HL-60 (cell line): ENCODE data around the gene C17orf50.
A peak's percentile ranks its signal among the peaks of the same experiment; 100 is the strongest.

Experiments
- DNase-seq, 2 experiments: peaks; one replicate each; pipeline ENCODE4 v3.0.0-alpha.2; 2010 to 2020; ENCODE audit warnings: low read depth in 1 of 2, low spot score in 1 of 2
- H3K27ac ChIP-seq: fragments of 250-450 bp; sonication (Bioruptor Pico); replicated peaks from 2 replicates; pipeline ENCODE4 v1.5.1; 2020; ENCODE audit warnings: mild to moderate bottlenecking, moderate library complexity
- H3K27me3 ChIP-seq: fragments of 250-450 bp; sonication (Bioruptor Pico); 2 replicates; pipeline ENCODE4 v1.5.1; 2021; ENCODE audit warnings: mild to moderate bottlenecking, moderate library complexity; ENCODE audit not compliant: insufficient read depth, poor library complexity, severe bottlenecking
- H3K4me3 ChIP-seq: replicated peaks from 2 replicates; pipeline ENCODE4 v1.5.1; 2011; ENCODE audit warnings: mild to moderate bottlenecking, control low read depth, low read length; ENCODE audit not compliant: insufficient read depth
- CTCF ChIP-seq: IDR thresholded peaks from one replicate; pipeline ENCODE4 v1.5.1; 2011; ENCODE audit warnings: low read length, control low read depth, inconsistent platforms; ENCODE audit not compliant: insufficient read depth
- GABPA ChIP-seq: IDR thresholded peaks from 2 replicates; pipeline ENCODE4 v1.6.1; 2012; ENCODE audit warnings: low read depth
- POLR2AphosphoS5 ChIP-seq: IDR thresholded peaks from 2 replicates; pipeline ENCODE4 v1.6.1; 2012; ENCODE audit warnings: low read depth
- REST ChIP-seq: IDR thresholded peaks from 2 replicates; pipeline ENCODE4 v1.6.1; 2012; ENCODE audit warnings: low read depth; ENCODE audit not compliant: insufficient replicate concordance
- SPI1 ChIP-seq: IDR thresholded peaks from 2 replicates; pipeline ENCODE4 v1.6.1; 2012; ENCODE audit warnings: low read depth, mild to moderate bottlenecking, borderline replicate concordance

The C17orf50 gene

DNA sequence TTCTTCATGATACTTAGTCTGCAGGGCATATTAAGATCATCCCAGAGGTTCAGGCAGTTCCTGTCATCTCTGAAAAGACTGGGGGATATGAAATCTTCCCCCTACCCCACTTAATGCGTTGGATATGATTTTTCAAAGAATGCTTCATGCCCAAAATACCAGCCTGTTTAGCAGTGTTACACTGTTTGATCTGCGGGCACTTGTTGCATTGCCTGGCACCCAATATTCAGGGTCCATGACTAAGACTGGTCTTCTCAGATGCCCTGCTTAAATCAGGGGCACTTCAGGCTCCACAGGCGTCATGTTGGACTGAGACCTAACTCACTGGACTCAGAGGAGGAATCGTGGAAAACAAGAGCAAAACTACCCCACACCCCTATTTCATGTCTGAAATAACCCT is 35.6 kb upstream of the C17orf50 start:
- H3K27me3 ChIP-seq = no peaks in the 10 kb centered on the region
- no peak for DNase-seq
- no peak overlapping the region for H3K4me3 ChIP-seq
- TF ChIP-seq GABPA (no peak), CTCF (no peak), SPI1 (no peak), REST (no peak), POLR2AphosphoS5 (no peak)
- H3K27ac ChIP-seq = no peak overlapping the region

DNA sequence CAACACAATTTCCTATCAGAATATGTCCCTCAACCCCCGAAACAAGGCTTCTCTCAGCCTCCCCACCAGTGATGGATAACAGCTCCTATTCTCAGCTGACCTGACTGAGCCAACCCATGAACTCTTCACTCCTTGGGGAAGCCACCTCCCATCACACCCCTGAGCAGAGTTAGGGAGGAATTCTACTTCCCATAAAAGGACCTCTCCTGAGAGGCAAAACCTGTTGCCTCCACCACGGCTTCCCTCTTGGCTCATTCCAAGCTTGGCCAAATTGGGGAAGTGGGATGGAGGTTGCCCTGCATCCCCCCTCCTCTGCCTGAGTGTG is 34.9 kb upstream of the C17orf50 start:
- no peak for DNase-seq
- Histone ChIP-seq H3K27me3 (no peaks in the 10 kb centered on the region), H3K27ac (no peak overlapping the region), H3K4me3 (no peak overlapping the region)
- TF ChIP-seq CTCF (no peak), SPI1 (peak; percentile 75)

GRCh38 chr17:35726127-35726952 is 34.3 kb upstream of the C17orf50 start:
- Histone ChIP-seq H3K27ac (no peak overlapping the region), H3K4me3 (no peak overlapping the region), H3K27me3 (no peaks in the 10 kb centered on the region)
- TF ChIP-seq CTCF (no peak), REST (no peak), POLR2AphosphoS5 (no peak), SPI1 (no peak), GABPA (no peak)
- DNase-seq = peak in 1 of 2 experiments; percentile 17

- TF ChIP-seq SPI1 = no peak
- no peak for TF ChIP-seq REST
- Histone ChIP-seq H3K27me3 (no peaks in the 10 kb centered on the region), H3K4me3 (no peak overlapping the region), H3K27ac (no peak overlapping the region)
- DNase-seq = no peak
Observed at GRCh38 chr17:35726953-35727460, 33.7 kb upstream of the C17orf50 start.
